ENCODE data around the gene ARHGAP33. TPM values are rescaled to one million over a fixed set of nuclear protein-coding genes. Genes with fewer than 3 reads are reported as not detected.
A peak's percentile ranks its signal among the peaks of the same experiment; 100 is the strongest.

ARHGAP33 gene
- total and polyA plus RNA-seq, 2 of the 8 experiments (the other 6 are each of a cell fraction or from before 2014, with no cell fraction given) = 6.5 to 25.2 TPM

DNA sequence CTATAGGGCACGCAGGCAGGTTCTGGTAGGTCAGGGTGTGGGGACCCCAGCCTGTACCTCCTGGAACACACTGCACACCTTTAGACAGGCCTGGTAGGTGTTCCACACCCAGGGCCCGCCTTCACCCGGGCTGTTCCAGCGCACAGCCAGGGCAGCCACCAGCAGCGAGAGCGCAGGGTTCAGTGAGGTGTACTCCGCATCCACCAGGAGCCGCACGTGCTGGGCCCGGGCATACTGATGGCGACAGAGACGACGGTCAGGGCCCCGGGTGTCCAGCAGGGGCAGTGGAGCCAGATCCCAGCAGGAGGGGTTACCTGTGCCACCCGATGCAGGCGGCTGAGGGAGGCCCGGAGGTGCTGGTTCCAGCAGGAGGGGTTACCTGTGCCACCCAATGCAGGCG, 31.2 kb downstream of the ARHGAP33 start:
- ChIA-PET POLR2A (ENCODE audit: partially characterized antibody) (no interaction called here), CTCF (ENCODE audit: partially characterized antibody) (interaction anchor here (0.7 to 2.3 kb wide), 3 partner anchors 13 to 159 kb away, joined by 3 to 7 read pairs (median 3); no protein-coding TSS in a partner anchor)
- FAIRE-seq = no peak
- Histone ChIP-seq H3K18ac (ENCODE audit: extremely low read depth, low read length) (no peak overlapping the region), H2AK5ac (ENCODE audit: low read depth, low read length) (no peak overlapping the region), H4K5ac (ENCODE audit: insufficient read length, low read depth, low read length) (no peak overlapping the region), H2BK5ac (ENCODE audit: low read depth, low read length) (no peak overlapping the region), H4K91ac (replicated peaks; ENCODE audit: insufficient read length, low read length) (no peak overlapping the region), H3K14ac (ENCODE audit: insufficient read length) (no peak overlapping the region), H3K79me1 (ENCODE audit: low read depth, low read length) (no peaks in the 10 kb centered on the region), H3K9ac (replicated peaks in 1 of 4; ENCODE audit: extremely low read depth in 1 of 4, low read depth in 3 of 4, low read length in 3 of 4) (no peak overlapping the region), H2BK15ac (ENCODE audit: low read length) (no peak overlapping the region), H2AFZ (ENCODE audit: low read length) (no peak overlapping the region), H3K4me1 (replicated peaks in 1 of 4; ENCODE audit: control insufficient read depth in 3 of 4, insufficient read depth in 4 of 4, low read length in 3 of 4) (peaks cover 0 to 2% (median 0%) of the 10 kb centered on the region in 4 experiments; a peak in 2 of 7 replicates), H3K27me3 (replicated peaks in 1 of 4; ENCODE audit: control insufficient read depth in 3 of 4, extremely low read depth in 1 of 4, insufficient read depth in 3 of 4, low read length in 3 of 4) (no peaks in the 10 kb centered on the region; a peak in 1 of 7 replicates), H3K4ac (replicated peaks; ENCODE audit: insufficient read length, low read depth, low read length) (no peak overlapping the region), H4K8ac (ENCODE audit: extremely low read depth, insufficient read depth, low read length) (0 out of 2 replicates have a peak overlapping the region, but pooled peaks have one; percentile 11), H2BK120ac (replicated peaks; ENCODE audit: low read depth, low read length) (no peak overlapping the region), H2BK20ac (ENCODE audit: low read length) (no peak overlapping the region), H3K27ac (ENCODE audit: low read depth, low read length) (no peak overlapping the region), H3K4me2 (ENCODE audit: insufficient read depth in 1 of 2, low read depth in 2 of 2, low read length in 2 of 2) (no peak overlapping the region), H3K9me3 (ENCODE audit: insufficient read depth in 2 of 2, low read depth in 1 of 2, low read length in 1 of 2) (no peaks in the 10 kb centered on the region), H3K79me2 (ENCODE audit: control insufficient read depth in 1 of 2, insufficient read depth in 2 of 2, low read length in 2 of 2) (no peaks in the 10 kb centered on the region), H3K4me3 (ENCODE audit: extremely low read depth in 1 of 4, insufficient read depth in 2 of 4, low read depth in 3 of 4, low read length in 4 of 4) (no peak overlapping the region), H3K23me2 (ENCODE audit: low read depth, low read length) (no peaks in the 10 kb centered on the region), H3K36me3 (ENCODE audit: control insufficient read depth in 2 of 4, insufficient read depth in 4 of 4, low read length in 3 of 4) (no peaks in the 10 kb centered on the region), H4K20me1 (replicated peaks in 1 of 2; ENCODE audit: control insufficient read depth in 1 of 2, insufficient read depth in 2 of 2, low read length in 2 of 2) (no peaks in the 10 kb centered on the region), H3K56ac (replicated peaks; ENCODE audit: insufficient read length, low read depth, low read length) (no peak overlapping the region), H3K23ac (ENCODE audit: insufficient read length) (no peak overlapping the region), H2BK12ac (ENCODE audit: low read depth, low read length) (no peak overlapping the region)
- no peak for TF ChIP-seq ASH2L (IDR thresholded peaks at IDR 0.05; ENCODE audit: low read length)
- peak in 2 of 3 experiments; percentile 4 to 8; a peak in 3 of 4 replicates for TF ChIP-seq CTCF (IDR thresholded peaks at IDR 0.05; ENCODE audit: control extremely low read depth in 1 of 3, insufficient read depth in 1 of 3, low read depth in 1 of 3, low read length in 3 of 3)
- no peak for DNase-seq (ENCODE audit: low read depth in 1 of 2, low spot score in 2 of 2)
- 85% methylated on average over 17 of the region's 18 CpGs; no CpG with 5 or more reads in 1 of the 2 experiments for WGBS, 2 experiments (ENCODE audit: extremely low coverage in 1 of 2, insufficient coverage in 1 of 2, insufficient read length in 1 of 2, insufficient replicate concordance in 2 of 2, low coverage in 1 of 2, low lambda C conversion rate in 2 of 2, missing lambda C conversion rate in 1 of 2)
